ENCODE results near the gene NMBR. TPM values are rescaled to one million over a fixed set of nuclear protein-coding genes. Genes with fewer than 3 reads are reported as not detected.
"Not testable (repeated sequence)": the region's sequence is repeated elsewhere in the genome, so short reads cannot be mapped to it uniquely, and the experiment has no call there.

NMBR gene
- not detected in 2 replicates for total RNA-seq

- Mint-ChIP-seq H3K9me3 (no peaks in the 10 kb centered on the region), H3K4me3 (peak within 1 kb of the TSS; percentile 96), H3K27me3 (no peaks in the 10 kb centered on the region), H3K4me1 (peaks cover 40% of the 10 kb centered on the region), H3K36me3 (ENCODE audit: low read depth) (peaks cover 17% of the 10 kb centered on the region), H3K27ac (peak within 1 kb of the TSS; percentile 91)
- peak; percentile 99 for DNase-seq
- intact Hi-C loops (cut with micrococcal nuclease) = loop anchor here (1.0 to 10.0 kb wide), 7 partner anchors 9 to 1948 kb away; partner anchors contain the start of genes ADAT2, PEX3 and SF3B5
These were observed at the start of gene NMBR, which contains the start of gene VTA1 for GRCh38 chr6:142146828-142147662. Gene NMBR (minus strand): TSS chr6:142147122. CDS start chr6:142088658, 58,464 bp downstream. Gene VTA1 (plus strand): TSS chr6:142147263. CDS start chr6:142147288, 25 bp downstream.

DNA sequence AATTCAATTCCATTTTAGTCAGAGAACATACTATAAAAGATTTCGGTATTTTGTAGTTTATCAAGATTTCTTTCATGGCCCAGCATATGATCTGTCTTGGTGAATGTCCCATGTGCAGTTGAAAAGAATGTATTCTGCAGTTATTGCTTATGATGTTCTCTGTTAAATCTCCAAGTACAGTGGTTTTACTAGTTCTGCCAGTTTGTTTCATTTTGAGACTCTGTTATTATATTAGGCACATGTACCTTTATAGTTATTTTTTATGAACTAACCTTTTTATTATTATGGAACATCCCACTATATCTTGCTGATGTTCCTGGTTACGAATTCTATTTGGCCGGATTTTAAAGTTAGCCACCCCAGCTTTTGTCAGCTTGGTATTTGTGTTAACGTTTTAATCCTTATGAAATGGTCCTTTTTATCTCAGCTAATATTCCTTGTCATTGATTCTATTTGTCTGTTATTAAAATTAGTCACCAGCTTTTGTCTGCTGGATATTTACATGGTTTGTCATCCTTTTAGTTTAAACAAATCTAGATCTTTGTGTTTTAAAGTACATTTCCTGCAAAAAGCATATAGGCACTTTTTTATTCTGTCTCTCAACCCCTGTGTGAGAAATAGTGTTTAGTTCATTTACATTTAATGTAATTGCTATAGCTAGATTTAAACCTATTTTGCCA lies 49.1 kb upstream of the NMBR start:
- no peak for DNase-seq
- peaks cover 5% of the 10 kb centered on the region for H3K36me3 Mint-ChIP-seq (ENCODE audit: low read depth)
- no peaks in the 10 kb centered on the region for H3K9me3 Mint-ChIP-seq
- H3K27ac Mint-ChIP-seq = no peak overlapping the region
- no peaks in the 10 kb centered on the region for H3K27me3 Mint-ChIP-seq
- H3K4me3 Mint-ChIP-seq = no peak overlapping the region
- H3K4me1 Mint-ChIP-seq = peaks cover 4% of the 10 kb centered on the region
- intact Hi-C loops (cut with micrococcal nuclease) = no loop called here

DNA sequence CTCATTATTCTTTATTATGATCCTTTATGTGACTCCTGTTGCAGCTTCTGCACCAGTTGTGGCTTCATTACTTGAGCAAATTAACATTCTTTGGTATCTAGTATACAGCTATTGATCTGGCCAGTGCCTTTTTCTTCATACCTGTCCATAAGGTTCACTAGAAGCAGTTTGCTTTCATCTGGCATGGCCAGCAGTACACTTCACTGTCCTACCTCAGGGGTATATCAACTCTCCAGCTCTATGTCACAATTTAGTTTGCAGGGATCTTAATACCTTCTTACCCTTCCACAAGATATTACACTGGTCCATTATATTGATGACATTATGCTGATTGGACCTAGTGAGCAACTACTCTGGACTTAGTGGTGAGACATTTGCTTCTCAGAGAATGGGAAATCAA lies 46.7 kb upstream of the NMBR start:
- no peak overlapping the region for H3K27ac Mint-ChIP-seq
- DNase-seq = no peak
- no peaks in the 10 kb centered on the region for H3K27me3 Mint-ChIP-seq
- H3K9me3 Mint-ChIP-seq = no peaks in the 10 kb centered on the region
- peaks cover 4% of the 10 kb centered on the region for H3K4me1 Mint-ChIP-seq
- H3K36me3 Mint-ChIP-seq (ENCODE audit: low read depth) = peaks cover 10% of the 10 kb centered on the region
- no peak overlapping the region for H3K4me3 Mint-ChIP-seq
- intact Hi-C loops (cut with micrococcal nuclease) = no loop called here

GRCh38 chr6:142192343-142192742 lies 45.4 kb upstream of the NMBR start:
- Mint-ChIP-seq H3K4me1 (peaks cover 4% of the 10 kb centered on the region), H3K36me3 (ENCODE audit: low read depth) (peaks cover 9% of the 10 kb centered on the region), H3K9me3 (no peaks in the 10 kb centered on the region), H3K4me3 (no peak overlapping the region), H3K27me3 (no peaks in the 10 kb centered on the region), H3K27ac (no peak overlapping the region)
- DNase-seq = no peak
- intact Hi-C loops (cut with micrococcal nuclease) = no loop called here

DNA sequence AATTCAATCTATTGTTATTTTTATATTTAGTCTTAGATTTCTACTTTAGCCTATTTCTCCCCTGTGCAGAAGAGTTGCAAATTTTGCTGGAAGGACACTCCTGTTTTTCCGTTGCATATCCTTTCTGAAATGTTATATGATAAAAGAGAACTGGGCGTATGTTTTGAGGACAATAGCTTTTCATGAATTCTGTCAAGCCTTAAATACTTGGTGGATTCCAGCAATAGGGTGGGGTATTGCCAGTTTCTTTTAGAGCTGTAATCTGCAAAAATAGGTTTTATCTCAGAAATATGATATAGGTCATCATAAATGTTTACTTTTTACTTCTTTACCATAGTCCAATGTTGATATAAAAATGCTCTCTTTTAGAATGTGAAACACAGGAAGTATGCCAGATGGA lies 42.1 kb upstream of the NMBR start:
- Mint-ChIP-seq H3K27ac (no peak overlapping the region), H3K4me1 (peaks cover 2% of the 10 kb centered on the region), H3K27me3 (no peaks in the 10 kb centered on the region), H3K36me3 (ENCODE audit: low read depth) (peaks cover 13% of the 10 kb centered on the region), H3K9me3 (no peaks in the 10 kb centered on the region), H3K4me3 (no peak overlapping the region)
- no peak for DNase-seq
- intact Hi-C loops (cut with micrococcal nuclease) = no loop called here

DNA sequence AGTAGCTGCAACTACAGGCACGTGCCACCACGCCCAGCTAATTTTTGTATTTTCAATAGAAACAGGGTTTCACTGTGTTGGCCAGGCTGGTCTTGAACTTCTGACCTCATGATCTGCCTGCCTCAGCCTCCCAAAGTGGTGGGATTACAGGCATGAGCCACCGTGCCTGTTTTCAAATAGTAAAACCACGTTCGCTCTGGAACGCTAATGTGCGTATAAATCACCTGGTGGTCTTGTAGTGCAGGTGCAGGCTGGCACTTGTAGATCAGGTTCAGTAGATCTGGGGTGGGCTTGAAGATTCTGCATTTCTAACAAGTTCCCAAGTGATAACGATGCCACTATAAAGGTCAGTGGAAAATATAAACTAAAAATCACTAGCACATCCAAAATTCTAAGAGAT lies 41.4 kb upstream of the NMBR start:
- H3K27me3 Mint-ChIP-seq; H3K9me3 Mint-ChIP-seq; H3K4me1 Mint-ChIP-seq; DNase-seq; H3K4me3 Mint-ChIP-seq; H3K27ac Mint-ChIP-seq; intact Hi-C loops (cut with micrococcal nuclease): not testable (repeated sequence)
- peaks cover 13% of the 10 kb centered on the region for H3K36me3 Mint-ChIP-seq (ENCODE audit: low read depth)

DNA sequence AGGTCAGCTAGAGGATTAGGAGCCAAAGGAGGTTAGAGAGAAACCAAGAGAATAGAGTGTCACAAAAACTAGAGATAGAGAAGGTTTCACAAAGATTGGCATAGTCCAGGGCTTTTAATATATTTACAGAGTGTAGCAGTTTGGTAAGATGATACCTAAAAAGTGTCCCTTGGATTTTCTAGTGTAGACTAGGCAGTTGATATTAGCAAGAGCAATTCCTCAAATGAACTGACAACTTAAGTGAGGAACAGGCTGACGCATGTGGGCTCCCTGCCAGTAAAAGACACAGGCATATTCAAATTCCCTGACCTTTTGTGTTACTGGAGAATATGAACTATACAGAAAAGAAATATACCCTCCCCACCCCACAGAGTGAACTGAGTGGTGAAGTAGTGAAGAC lies 40.3 kb upstream of the NMBR start:
- Mint-ChIP-seq H3K4me3 (no peak overlapping the region), H3K27me3 (no peaks in the 10 kb centered on the region), H3K9me3 (no peaks in the 10 kb centered on the region), H3K27ac (no peak overlapping the region), H3K4me1 (peaks cover 2% of the 10 kb centered on the region), H3K36me3 (ENCODE audit: low read depth) (peaks cover 17% of the 10 kb centered on the region)
- DNase-seq = no peak
- intact Hi-C loops (cut with micrococcal nuclease) = loop anchor here (2.0 kb wide), 1 partner anchor 14 kb away; no protein-coding TSS in a partner anchor

- Mint-ChIP-seq H3K27ac (no peak overlapping the region), H3K9me3 (no peaks in the 10 kb centered on the region), H3K36me3 (ENCODE audit: low read depth) (peaks cover 21% of the 10 kb centered on the region), H3K27me3 (no peaks in the 10 kb centered on the region), H3K4me1 (peaks cover 2% of the 10 kb centered on the region), H3K4me3 (no peak overlapping the region)
- DNase-seq = no peak
- intact Hi-C loops (cut with micrococcal nuclease) = loop anchor here (2.0 kb wide), 1 partner anchor 15 kb away; no protein-coding TSS in a partner anchor
These were observed 38.7 kb upstream of the NMBR start for GRCh38 chr6:142185641-142186040.

GRCh38 chr6:142184307-142184706 lies 37.4 kb upstream of the NMBR start:
- Mint-ChIP-seq H3K9me3 (no peaks in the 10 kb centered on the region), H3K36me3 (ENCODE audit: low read depth) (peaks cover 21% of the 10 kb centered on the region), H3K4me3 (no peak overlapping the region), H3K4me1 (peaks cover 2% of the 10 kb centered on the region), H3K27ac (no peak overlapping the region), H3K27me3 (no peaks in the 10 kb centered on the region)
- DNase-seq = no peak
- intact Hi-C loops (cut with micrococcal nuclease) = no loop called here

DNA sequence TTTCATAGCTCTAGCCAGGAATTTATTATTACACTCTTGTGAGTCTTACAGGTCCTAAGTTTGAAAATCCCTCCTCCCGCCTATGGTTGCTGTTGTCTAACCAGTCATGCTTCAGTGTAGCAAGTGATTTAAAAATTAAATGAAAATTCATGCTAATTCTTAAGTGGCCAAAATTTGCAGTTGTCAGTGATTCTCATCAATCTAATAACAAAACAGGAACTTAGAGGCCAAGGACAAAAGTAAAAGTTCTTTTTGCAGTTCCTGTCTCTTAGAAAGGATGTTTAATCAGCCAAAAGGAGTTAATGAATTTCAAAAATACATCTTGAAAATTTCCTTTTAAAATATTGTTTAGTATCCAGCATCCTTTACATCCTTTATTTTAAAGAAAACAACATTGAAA lies 36.4 kb upstream of the NMBR start:
- peaks cover 2% of the 10 kb centered on the region for H3K4me1 Mint-ChIP-seq
- H3K4me3 Mint-ChIP-seq = no peak overlapping the region
- DNase-seq = no peak
- no peak overlapping the region for H3K27ac Mint-ChIP-seq
- peaks cover 20% of the 10 kb centered on the region for H3K36me3 Mint-ChIP-seq (ENCODE audit: low read depth)
- intact Hi-C loops (cut with micrococcal nuclease) = no loop called here
- H3K27me3 Mint-ChIP-seq = no peaks in the 10 kb centered on the region
- no peaks in the 10 kb centered on the region for H3K9me3 Mint-ChIP-seq

- peaks cover 30% of the 10 kb centered on the region for H3K36me3 Mint-ChIP-seq (ENCODE audit: low read depth)
- peaks cover 2% of the 10 kb centered on the region for H3K4me1 Mint-ChIP-seq
- no peaks in the 10 kb centered on the region for H3K9me3 Mint-ChIP-seq
- DNase-seq = no peak
- H3K4me3 Mint-ChIP-seq = no peak overlapping the region
- no peak overlapping the region for H3K27ac Mint-ChIP-seq
- intact Hi-C loops (cut with micrococcal nuclease) = no loop called here
- no peaks in the 10 kb centered on the region for H3K27me3 Mint-ChIP-seq
These were observed 35.1 kb upstream of the NMBR start for GRCh38 chr6:142182004-142182403.

GRCh38 chr6:142178129-142178528 lies 31.2 kb upstream of the NMBR start:
- no peak overlapping the region for H3K4me3 Mint-ChIP-seq

GRCh38 chr6:142174703-142175102 lies 27.8 kb upstream of the NMBR start:
- H3K4me1 Mint-ChIP-seq = no peaks in the 10 kb centered on the region
- intact Hi-C loops (cut with micrococcal nuclease) = no loop called here
- no peaks in the 10 kb centered on the region for H3K27me3 Mint-ChIP-seq
- no peak overlapping the region for H3K4me3 Mint-ChIP-seq
- no peaks in the 10 kb centered on the region for H3K9me3 Mint-ChIP-seq
- no peak overlapping the region for H3K27ac Mint-ChIP-seq
- peaks cover 55% of the 10 kb centered on the region for H3K36me3 Mint-ChIP-seq (ENCODE audit: low read depth)
- no peak for DNase-seq

More at GRCh38 chr6:142178129-142178528, 31.2 kb upstream of the NMBR start:
- Mint-ChIP-seq H3K36me3 (ENCODE audit: low read depth) (peaks cover 48% of the 10 kb centered on the region), H3K4me1 (no peaks in the 10 kb centered on the region), H3K27ac (no peak overlapping the region), H3K9me3 (no peaks in the 10 kb centered on the region), H3K27me3 (no peaks in the 10 kb centered on the region)
- DNase-seq = no peak
- intact Hi-C loops (cut with micrococcal nuclease) = no loop called here

GRCh38 chr6:142173980-142174379 lies 27.1 kb upstream of the NMBR start:
- Mint-ChIP-seq H3K9me3 (no peaks in the 10 kb centered on the region), H3K27me3 (no peaks in the 10 kb centered on the region), H3K36me3 (ENCODE audit: low read depth) (peaks cover 52% of the 10 kb centered on the region), H3K4me1 (no peaks in the 10 kb centered on the region), H3K4me3 (no peak overlapping the region), H3K27ac (no peak overlapping the region)
- intact Hi-C loops (cut with micrococcal nuclease) = no loop called here
- no peak for DNase-seq

All from activated CD4-positive, alpha-beta T cell treated with anti-CD3 and anti-CD28 coated beads, Interleukin-2, amount 10 ng/mL, durations not matched to agents 24 days and 14 days (primary cell).